Fibroblast of lung (primary cell): ENCODE results near the gene ZNF83. TPM values are rescaled to one million over a fixed set of nuclear protein-coding genes. Genes with fewer than 3 reads are reported as not detected.

Experiments
- DNase-seq, 2 donors: peaks; one replicate each; pipeline versions ENCODE4 v3.0.0 to v3.0.0-alpha.2; 2010; ENCODE audit warnings: low read depth in 2 of 2
- H2AFZ ChIP-seq: 2 replicates; pipeline ENCODE4 v1.5.1; 2012; ENCODE audit warnings: low read length, control low read depth, inconsistent platforms
- H3K27ac ChIP-seq: 2 replicates; pipeline ENCODE4 v1.5.1; 2011; ENCODE audit warnings: low read length, control low read depth; ENCODE audit not compliant: insufficient read depth
- H3K27me3 ChIP-seq: 2 replicates; pipeline ENCODE4 v1.5.1; 2011; ENCODE audit warnings: mild to moderate bottlenecking, low read length; ENCODE audit not compliant: control insufficient read depth, insufficient read depth
- H3K36me3 ChIP-seq: 2 replicates; pipeline ENCODE4 v1.5.1; 2011; ENCODE audit warnings: low read length; ENCODE audit not compliant: control insufficient read depth, insufficient read depth
- H3K4me1 ChIP-seq: 2 replicates; pipeline ENCODE4 v1.5.1; 2011; ENCODE audit warnings: low read length; ENCODE audit not compliant: control insufficient read depth, insufficient read depth; ENCODE audit errors: extremely low read depth
- H3K4me2 ChIP-seq: 2 replicates; pipeline ENCODE4 v1.5.1; 2011; ENCODE audit warnings: low read length, control low read depth; ENCODE audit not compliant: insufficient read depth; ENCODE audit errors: extremely low read depth
- H3K4me3 ChIP-seq, 4 experiments: fragments of 200-600 bp in 1 of 4; sonication (generic) in 1 of 4; replicated peaks in 1 of 4; 2 replicates each; pipeline ENCODE4 v1.5.1; 2011 to 2016; ENCODE audit warnings: low read length in 4 of 4, low read depth in 3 of 4, mild to moderate bottlenecking in 3 of 4, control low read depth in 2 of 4, inconsistent platforms in 1 of 4, mixed read lengths in 1 of 4; ENCODE audit not compliant: insufficient read depth in 1 of 4; ENCODE audit errors: control extremely low read depth in 1 of 4
- H3K79me2 ChIP-seq: 2 replicates; pipeline ENCODE4 v1.5.1; 2012; ENCODE audit warnings: mild to moderate bottlenecking, low read length, inconsistent platforms; ENCODE audit not compliant: control insufficient read depth, insufficient read depth
- H3K9ac ChIP-seq: 2 replicates; pipeline ENCODE4 v1.5.1; 2011; ENCODE audit warnings: mild to moderate bottlenecking, low read length, control low read depth; ENCODE audit not compliant: insufficient read depth
- H3K9me3 ChIP-seq: 2 replicates; pipeline ENCODE4 v1.5.1; 2012; ENCODE audit warnings: low read depth, low read length; ENCODE audit not compliant: control insufficient read depth, insufficient read depth
- H4K20me1 ChIP-seq: 2 replicates; pipeline ENCODE4 v1.5.1; 2011; ENCODE audit warnings: low read length; ENCODE audit not compliant: control insufficient read depth, insufficient read depth; ENCODE audit errors: extremely low read depth
- CTCF ChIP-seq, 2 donors: IDR thresholded peaks in 1 of 2; conservative IDR thresholded peaks in 1 of 2; 1 replicate in 1 of 2; 2 replicates in 1 of 2; pipeline ENCODE4 v1.5.1; 2011 to 2012; ENCODE audit warnings: low read length in 2 of 2, control low read depth in 1 of 2, inconsistent platforms in 1 of 2, low read depth in 1 of 2, mild to moderate bottlenecking in 1 of 2
- EZH2 ChIP-seq: IDR thresholded peaks from 2 replicates; pipeline ENCODE4 v1.5.1; 2012; ENCODE audit warnings: low read length, control low read depth, mild to moderate bottlenecking; ENCODE audit errors: missing control alignments
- polyA plus RNA-seq, 2 donors: library from polyadenylated mRNA; depleted of rRNA in 1 of 2; stranded (reverse) in 1 of 2; unstranded in 1 of 2; fragments of >200 nt; gene quantifications; 2 replicates each; pipeline ENCODE4 v1.2.1, GENCODE V29; 2011 to 2012; ENCODE audit warnings: missing spikeins in 1 of 2
- total RNA-seq: library from RNA; depleted of rRNA; stranded (reverse); fragments of >200 nt; gene quantifications from 2 replicates; pipeline ENCODE4 v1.2.1, GENCODE V29; 2014

ZNF83 gene
- total and polyA plus RNA-seq, 2 donors (not counting 1 experiment from before 2014, with no cell fraction given) = 27.2 to 60.6 TPM

- Histone ChIP-seq H3K9me3 (no peaks in the 10 kb centered on the region), H3K4me2 (no peak overlapping the region), H3K4me3 (no peak overlapping the region), H3K27me3 (no peaks in the 10 kb centered on the region), H3K36me3 (no peaks in the 10 kb centered on the region), H3K4me1 (no peaks in the 10 kb centered on the region), H4K20me1 (no peaks in the 10 kb centered on the region), H2AFZ (no peak overlapping the region), H3K27ac (no peak overlapping the region), H3K79me2 (no peaks in the 10 kb centered on the region), H3K9ac (no peak overlapping the region)
- DNase-seq = no peak
- no peak for TF ChIP-seq CTCF (conservative IDR thresholded peaks at IDR 0.05 in 1 of 2, IDR thresholded peaks at IDR 0.05 in 1 of 2; ENCODE audit: low read depth in 1 of 2, low read length in 2 of 2)
- no peak for TF ChIP-seq EZH2
These were observed 70.2 kb downstream of the ZNF83 start for GRCh38 chr19:52567921-52568320.

DNA sequence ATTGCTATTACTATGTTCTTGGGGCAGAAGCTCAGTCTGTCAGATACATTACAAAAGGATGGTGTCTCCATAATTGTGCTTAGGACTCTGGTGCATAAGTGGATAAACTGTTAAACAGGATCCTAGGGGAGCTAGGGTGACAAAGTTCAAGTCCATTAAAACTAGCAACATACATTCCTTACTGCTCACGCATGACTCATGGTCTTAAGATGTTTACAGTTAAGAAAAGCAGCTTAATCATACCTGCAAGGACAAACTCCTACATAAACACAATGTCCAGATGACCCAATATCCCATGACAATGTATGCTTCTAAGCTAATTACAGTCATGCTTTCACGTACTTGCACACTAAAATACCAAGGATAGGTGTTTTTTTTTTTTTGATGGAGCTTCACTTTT lies 71.6 kb downstream of the ZNF83 start:
- Histone ChIP-seq H2AFZ (no peak overlapping the region), H3K4me2 (no peak overlapping the region), H3K27me3 (no peaks in the 10 kb centered on the region), H3K9me3 (no peaks in the 10 kb centered on the region), H3K27ac (no peak overlapping the region), H3K4me3 (no peak overlapping the region), H3K36me3 (no peaks in the 10 kb centered on the region), H3K9ac (no peak overlapping the region), H4K20me1 (no peaks in the 10 kb centered on the region), H3K79me2 (no peaks in the 10 kb centered on the region), H3K4me1 (no peaks in the 10 kb centered on the region)
- no peak for TF ChIP-seq EZH2
- no peak for TF ChIP-seq CTCF (conservative IDR thresholded peaks at IDR 0.05 in 1 of 2, IDR thresholded peaks at IDR 0.05 in 1 of 2; ENCODE audit: low read depth in 1 of 2, low read length in 2 of 2)
- DNase-seq = peak; percentile 55 to 60

DNA sequence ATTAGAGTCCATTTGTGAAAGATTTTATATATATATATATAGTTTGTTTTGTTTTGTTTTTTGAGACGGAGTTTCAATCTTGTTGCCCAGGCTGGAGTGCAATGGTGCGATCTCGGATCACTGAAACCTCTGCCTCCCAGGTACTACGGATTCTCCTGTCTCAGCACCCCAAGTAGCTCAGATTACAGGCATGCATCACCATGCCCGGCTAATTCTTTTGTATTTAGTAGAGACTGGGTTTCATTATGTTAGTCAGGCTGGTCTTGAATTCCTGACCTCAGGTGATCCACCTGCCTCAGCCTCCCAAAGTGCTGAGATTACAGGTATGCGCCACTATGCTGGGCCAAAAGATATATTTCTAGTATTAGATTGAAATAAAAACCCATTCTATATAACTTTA lies 72.0 kb downstream of the ZNF83 start:
- Histone ChIP-seq H2AFZ (no peak overlapping the region), H3K36me3 (no peaks in the 10 kb centered on the region), H3K79me2 (no peaks in the 10 kb centered on the region), H3K27me3 (no peaks in the 10 kb centered on the region), H3K4me2 (no peak overlapping the region), H3K9ac (no peak overlapping the region), H3K27ac (no peak overlapping the region), H3K4me1 (no peaks in the 10 kb centered on the region), H3K9me3 (no peaks in the 10 kb centered on the region), H4K20me1 (no peaks in the 10 kb centered on the region), H3K4me3 (no peak overlapping the region)
- DNase-seq = no peak
- TF ChIP-seq CTCF (conservative IDR thresholded peaks at IDR 0.05 in 1 of 2, IDR thresholded peaks at IDR 0.05 in 1 of 2; ENCODE audit: low read depth in 1 of 2, low read length in 2 of 2) = no peak
- no peak for TF ChIP-seq EZH2

Other genes with a start within 250 kb of the ZNF83 start
- gene ZNF528, start 240.5 kb downstream of the ZNF83 start, total RNA-seq = 21.3 and 32.2 TPM in 2 replicates
- 13.6 and 22.9 TPM in 2 replicates for gene ZNF528, start 240.5 kb downstream of the ZNF83 start, polyA plus RNA-seq
- under 0.01 and 0.17 TPM in 2 replicates for gene ZNF534, start 209.2 kb downstream of the ZNF83 start, total RNA-seq
- gene ZNF534, start 209.2 kb downstream of the ZNF83 start, polyA plus RNA-seq = 0.05 and 0.06 TPM in 2 replicates
- 5.1 and 9.6 TPM in 2 replicates for gene ZNF578, start 184.8 kb downstream of the ZNF83 start, total RNA-seq
- 1.8 and 2.3 TPM in 2 replicates for gene ZNF578, start 184.8 kb downstream of the ZNF83 start, polyA plus RNA-seq
- gene ZNF808, start 110.7 kb downstream of the ZNF83 start, total RNA-seq = 17.7 and 23.1 TPM in 2 replicates
- gene ZNF808, start 110.7 kb downstream of the ZNF83 start, polyA plus RNA-seq = 6.0 and 6.1 TPM in 2 replicates
- 12.6 and 18.8 TPM in 2 replicates for gene ZNF701, start 68.1 kb downstream of the ZNF83 start, total RNA-seq
- 5.7 and 6.8 TPM in 2 replicates for gene ZNF701, start 68.1 kb downstream of the ZNF83 start, polyA plus RNA-seq
- 10.8 and 14.5 TPM in 2 replicates for gene ZNF611, start 96.7 kb upstream of the ZNF83 start, total RNA-seq
- 6.9 and 7.0 TPM in 2 replicates for gene ZNF611, start 96.7 kb upstream of the ZNF83 start, polyA plus RNA-seq
- gene ZNF600, start 148.4 kb upstream of the ZNF83 start, total RNA-seq = 2.6 and 5.0 TPM in 2 replicates
- 2.7 and 4.9 TPM in 2 replicates for gene ZNF600, start 148.4 kb upstream of the ZNF83 start, polyA plus RNA-seq
- 15.4 and 15.7 TPM in 2 replicates for gene ZNF28, start 183.3 kb upstream of the ZNF83 start, total RNA-seq
- 7.5 and 11.4 TPM in 2 replicates for gene ZNF28, start 183.3 kb upstream of the ZNF83 start, polyA plus RNA-seq
- gene ZNF468, start 219.3 kb upstream of the ZNF83 start, total RNA-seq = 24.1 and 30.6 TPM in 2 replicates
- gene ZNF468, start 219.3 kb upstream of the ZNF83 start, polyA plus RNA-seq = 10.2 and 11.9 TPM in 2 replicates